ENCODE data around the gene HAPLN3. TPM values are rescaled to one million over a fixed set of nuclear protein-coding genes. Genes with fewer than 3 reads are reported as not detected.

HAPLN3 gene
- total RNA-seq, 2 experiments from 2014 or later: 79.0 to 80.2 TPM

GRCh38 chr15:88842156-88842555, 53.2 kb downstream of the HAPLN3 start:
- ATAC-seq (ENCODE audit: poor library complexity) (no peak), DNase-seq (no peak)
- Mint-ChIP-seq H3K9me3 (no peaks in the 10 kb centered on the region), H3K4me3 (no peak overlapping the region), H3K27ac (no peak overlapping the region), H3K27me3 (peaks cover 5% of the 10 kb centered on the region), H3K36me3 (ENCODE audit: low read depth) (no peaks in the 10 kb centered on the region), H3K4me1 (ENCODE audit: low read depth) (no peaks in the 10 kb centered on the region)
- intact Hi-C loops (cut with DNase I, micrococcal nuclease): no loop called here
- no peak for TF ChIP-seq CTCF (IDR thresholded peaks at IDR 0.05)
- Histone ChIP-seq H3K4me3 (ENCODE audit: low read length) (no peak overlapping the region), H3K27me3 (ENCODE audit: control insufficient read depth in 1 of 2, insufficient read depth in 2 of 2, low read length in 2 of 2) (no peaks in the 10 kb centered on the region), H3K4me1 (ENCODE audit: insufficient read depth, low read length) (no peaks in the 10 kb centered on the region), H3K36me3 (ENCODE audit: insufficient read depth, low read length) (no peaks in the 10 kb centered on the region), H3K27ac (ENCODE audit: low read depth in 1 of 2, low read length in 2 of 2) (no peak overlapping the region), H3K9me3 (ENCODE audit: control insufficient read depth in 1 of 2, insufficient read depth in 1 of 2, low read length in 2 of 2) (no peaks in the 10 kb centered on the region)
- CTCF ChIA-PET: no interaction called here
- POLR2A ChIA-PET: no interaction called here

- no peaks in the 10 kb centered on the region for H3K9me3 ChIP-seq (ENCODE audit: control insufficient read depth in 1 of 2, insufficient read depth in 1 of 2, low read length in 2 of 2)
- peaks cover 5% of the 10 kb centered on the region for H3K27me3 Mint-ChIP-seq
- no peaks in the 10 kb centered on the region for H3K9me3 Mint-ChIP-seq
- H3K27ac Mint-ChIP-seq: no peak overlapping the region
- no peak for TF ChIP-seq CTCF (IDR thresholded peaks at IDR 0.05)
- no peaks in the 10 kb centered on the region for H3K36me3 ChIP-seq (ENCODE audit: insufficient read depth, low read length)
- POLR2A ChIA-PET: no interaction called here
- CTCF ChIA-PET: no interaction called here
- no peak for DNase-seq
- intact Hi-C loops (cut with DNase I, micrococcal nuclease): no loop called here
- H3K4me3 ChIP-seq (ENCODE audit: low read length): no peak overlapping the region
- H3K4me3 Mint-ChIP-seq: no peak overlapping the region
- H3K36me3 Mint-ChIP-seq (ENCODE audit: low read depth): no peaks in the 10 kb centered on the region
- H3K4me1 ChIP-seq (ENCODE audit: insufficient read depth, low read length): no peaks in the 10 kb centered on the region
- no peak for ATAC-seq (ENCODE audit: poor library complexity)
- H3K27me3 ChIP-seq (ENCODE audit: control insufficient read depth in 1 of 2, insufficient read depth in 2 of 2, low read length in 2 of 2): no peaks in the 10 kb centered on the region
- H3K27ac ChIP-seq (ENCODE audit: low read depth in 1 of 2, low read length in 2 of 2): no peak overlapping the region
- no peaks in the 10 kb centered on the region for H3K4me1 Mint-ChIP-seq (ENCODE audit: low read depth)
Measured at GRCh38 chr15:88841236-88841635, 54.1 kb downstream of the HAPLN3 start.

- no peak for ATAC-seq (ENCODE audit: poor library complexity)
- H3K9me3 ChIP-seq (ENCODE audit: control insufficient read depth in 1 of 2, insufficient read depth in 1 of 2, low read length in 2 of 2): no peaks in the 10 kb centered on the region
- H3K27ac ChIP-seq (ENCODE audit: low read depth in 1 of 2, low read length in 2 of 2): no peak overlapping the region
- no peak for DNase-seq
- ChIA-PET POLR2A (no interaction called here), CTCF (no interaction called here)
- no peak overlapping the region for H3K4me3 Mint-ChIP-seq
- no peaks in the 10 kb centered on the region for H3K9me3 Mint-ChIP-seq
- H3K27me3 Mint-ChIP-seq: peaks cover 5% of the 10 kb centered on the region
- no peaks in the 10 kb centered on the region for H3K36me3 Mint-ChIP-seq (ENCODE audit: low read depth)
- intact Hi-C loops (cut with DNase I, micrococcal nuclease): loop anchor here in 1 of 2 experiments (10.0 kb wide), 1 partner anchor 365 kb away; no protein-coding TSS in a partner anchor
- H3K27me3 ChIP-seq (ENCODE audit: control insufficient read depth in 1 of 2, insufficient read depth in 2 of 2, low read length in 2 of 2): no peaks in the 10 kb centered on the region
- TF ChIP-seq CTCF (IDR thresholded peaks at IDR 0.05): no peak
- H3K27ac Mint-ChIP-seq: no peak overlapping the region
- H3K4me1 ChIP-seq (ENCODE audit: insufficient read depth, low read length): no peaks in the 10 kb centered on the region
- no peaks in the 10 kb centered on the region for H3K4me1 Mint-ChIP-seq (ENCODE audit: low read depth)
- no peak overlapping the region for H3K4me3 ChIP-seq (ENCODE audit: low read length)
- no peaks in the 10 kb centered on the region for H3K36me3 ChIP-seq (ENCODE audit: insufficient read depth, low read length)
Measured at GRCh38 chr15:88839961-88840360, 55.4 kb downstream of the HAPLN3 start.

Data from CD4-positive, alpha-beta T cell (primary cell).